ENCODE data around the gene RGL1.

Gene RGL1

GRCh38 chr1:183908079-183908478, 103.2 kb downstream of the RGL1 start:
- Histone ChIP-seq H4K20me1 (ENCODE audit: insufficient read depth, low read length) (no peaks in the 10 kb centered on the region), H3K36me3 (ENCODE audit: insufficient read depth, low read length) (no peaks in the 10 kb centered on the region), H3K4me1 (ENCODE audit: insufficient read depth, low read length, severe bottlenecking) (peaks cover 25% of the 10 kb centered on the region), H3K9me3 (ENCODE audit: low read length) (no peaks in the 10 kb centered on the region), H3K9me2 (ENCODE audit: low read depth, low read length) (no peaks in the 10 kb centered on the region), H3K4me2 (ENCODE audit: low read length) (no peak overlapping the region), H3K27me3 (ENCODE audit: insufficient read depth, low read length) (no peaks in the 10 kb centered on the region), H3K4me3 (ENCODE audit: low read depth, low read length, poor library complexity, severe bottlenecking) (no peak overlapping the region), H3K27ac (ENCODE audit: low read depth, low read length, poor library complexity, severe bottlenecking) (no peak overlapping the region), H3K9ac (ENCODE audit: low read length) (no peak overlapping the region), H2AFZ (ENCODE audit: low read length) (no peak overlapping the region), H3K79me2 (ENCODE audit: insufficient read depth, low read length) (no peaks in the 10 kb centered on the region), H3F3A (ENCODE audit: insufficient read depth, low read length) (no peaks in the 10 kb centered on the region)
- no peak for TF ChIP-seq CTCF (IDR thresholded peaks at IDR 0.05; ENCODE audit: low read length)
- TF ChIP-seq EZH2 (IDR thresholded peaks at IDR 0.05; ENCODE audit: borderline replicate concordance, low read length): no peak

DNA sequence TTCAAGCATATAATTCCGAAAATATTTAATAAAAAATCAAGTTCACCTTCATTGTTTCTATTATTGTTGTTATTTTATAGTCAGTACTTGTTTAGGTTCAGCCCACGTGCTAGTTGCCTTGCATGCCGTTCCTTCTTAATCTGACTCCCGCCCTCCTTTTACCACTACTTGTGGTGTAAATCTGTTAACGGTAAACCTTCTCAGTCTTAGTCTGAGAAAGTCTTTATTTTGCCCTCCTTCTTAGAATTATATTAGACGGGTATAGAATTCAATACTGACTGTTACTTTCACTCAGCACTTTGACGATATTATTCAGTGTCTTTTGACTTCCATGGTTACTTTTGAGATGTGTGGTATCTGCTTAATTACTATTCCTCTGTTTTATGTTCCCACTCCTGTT, 104.8 kb downstream of the RGL1 start:
- H3K9me2 ChIP-seq (ENCODE audit: low read depth, low read length): no peaks in the 10 kb centered on the region
- no peak overlapping the region for H2AFZ ChIP-seq (ENCODE audit: low read length)
- peaks cover 25% of the 10 kb centered on the region for H3K4me1 ChIP-seq (ENCODE audit: insufficient read depth, low read length, severe bottlenecking)
- no peak overlapping the region for H3K4me3 ChIP-seq (ENCODE audit: low read depth, low read length, poor library complexity, severe bottlenecking)
- H3F3A ChIP-seq (ENCODE audit: insufficient read depth, low read length): no peaks in the 10 kb centered on the region
- H3K27me3 ChIP-seq (ENCODE audit: insufficient read depth, low read length): no peaks in the 10 kb centered on the region
- no peak overlapping the region for H3K9ac ChIP-seq (ENCODE audit: low read length)
- no peaks in the 10 kb centered on the region for H3K36me3 ChIP-seq (ENCODE audit: insufficient read depth, low read length)
- H3K4me2 ChIP-seq (ENCODE audit: low read length): no peak overlapping the region
- H3K9me3 ChIP-seq (ENCODE audit: low read length): no peaks in the 10 kb centered on the region
- TF ChIP-seq EZH2 (IDR thresholded peaks at IDR 0.05; ENCODE audit: borderline replicate concordance, low read length) (no peak), CTCF (IDR thresholded peaks at IDR 0.05; ENCODE audit: low read length) (no peak)
- no peaks in the 10 kb centered on the region for H3K79me2 ChIP-seq (ENCODE audit: insufficient read depth, low read length)
- H3K27ac ChIP-seq (ENCODE audit: low read depth, low read length, poor library complexity, severe bottlenecking): no peak overlapping the region
- H4K20me1 ChIP-seq (ENCODE audit: insufficient read depth, low read length): no peaks in the 10 kb centered on the region

DNA sequence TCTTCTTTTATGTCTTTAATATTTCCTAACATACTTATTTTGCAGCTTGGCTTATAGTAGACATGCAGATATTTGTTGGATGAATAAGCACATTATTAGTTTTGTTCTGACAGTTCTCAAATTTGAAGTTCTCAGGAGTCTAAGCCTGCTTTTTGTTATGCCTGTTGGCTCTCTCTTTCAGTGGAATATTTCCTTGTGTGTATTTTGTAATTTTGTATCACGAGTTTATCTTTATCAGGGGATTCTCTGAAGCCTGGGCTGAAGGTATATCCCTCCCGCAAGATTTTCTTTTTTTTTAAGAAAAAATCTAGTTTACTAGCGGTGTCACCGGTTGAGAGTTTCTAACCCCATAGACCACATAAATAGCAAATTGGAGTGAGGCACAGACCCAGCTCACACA, 105.9 kb downstream of the RGL1 start:
- TF ChIP-seq EZH2 (IDR thresholded peaks at IDR 0.05; ENCODE audit: borderline replicate concordance, low read length) (no peak), CTCF (IDR thresholded peaks at IDR 0.05; ENCODE audit: low read length) (no peak)
- Histone ChIP-seq H3K79me2 (ENCODE audit: insufficient read depth, low read length) (no peaks in the 10 kb centered on the region), H3K27ac (ENCODE audit: low read depth, low read length, poor library complexity, severe bottlenecking) (peak overlapping the region; percentile 61), H3K4me1 (ENCODE audit: insufficient read depth, low read length, severe bottlenecking) (peaks cover 25% of the 10 kb centered on the region), H3K9me3 (ENCODE audit: low read length) (no peaks in the 10 kb centered on the region), H3K4me3 (ENCODE audit: low read depth, low read length, poor library complexity, severe bottlenecking) (no peak overlapping the region), H3K36me3 (ENCODE audit: insufficient read depth, low read length) (no peaks in the 10 kb centered on the region), H3K9me2 (ENCODE audit: low read depth, low read length) (no peaks in the 10 kb centered on the region), H3F3A (ENCODE audit: insufficient read depth, low read length) (no peaks in the 10 kb centered on the region), H2AFZ (ENCODE audit: low read length) (no peak overlapping the region), H3K27me3 (ENCODE audit: insufficient read depth, low read length) (no peaks in the 10 kb centered on the region), H4K20me1 (ENCODE audit: insufficient read depth, low read length) (no peaks in the 10 kb centered on the region), H3K9ac (ENCODE audit: low read length) (no peak overlapping the region), H3K4me2 (ENCODE audit: low read length) (0 out of 2 replicates have a peak overlapping the region, but pooled peaks have one; percentile 21)
